Panc1 (cell line): ENCODE data around the gene TENT5C. TPM values are rescaled to one million over a fixed set of nuclear protein-coding genes. Genes with fewer than 3 reads are reported as not detected.

Experiments used
- ATAC-seq: fragments of 200-7000 bp; cut with Tn5 transposase; 2 replicates; pipeline ENCODE4 v1.9.1; 2020; ENCODE audit warnings: mild to moderate bottlenecking, moderate library complexity
- BruUV-seq: library from RNA; stranded (reverse); fragments of 400-500 nt; replicated peaks from 2 replicates; lab custom pipeline; 2021; lab: Mats Ljungman, UMichigan
- CTCF ChIA-PET: fragments of 300-600 bp; sonication (Branson Sonifier 250); formaldehyde crosslinking; loops from one replicate; lab custom pipeline; 2022; ENCODE audit warnings: antibody characterized with exemption; lab: Charles Lee
- POLR2A ChIA-PET: fragments of 300-600 bp; sonication (Branson Sonifier 250); formaldehyde crosslinking; loops from one replicate; lab custom pipeline; 2022; ENCODE audit warnings: antibody characterized with exemption; lab: Charles Lee
- DNase-seq: peaks from one replicate; pipeline ENCODE4 v3.0.0-alpha.2; 2010; ENCODE audit warnings: low read depth, low spot score
- H3K27ac ChIP-seq: 2 replicates; pipeline ENCODE4 v1.5.1; 2011; ENCODE audit warnings: mild to moderate bottlenecking, low read length, inconsistent platforms
- H3K27me3 ChIP-seq: fragments of 200-500 bp; sonication (Bioruptor generic); 2 replicates; pipeline ENCODE4 v1.6.0; 2014; ENCODE audit warnings: low read length, inconsistent platforms; ENCODE audit not compliant: control insufficient read depth, insufficient read depth
- H3K36me3 ChIP-seq: fragments of 200-500 bp; sonication (Bioruptor generic); 2 replicates; pipeline ENCODE4 v1.5.1; 2014; ENCODE audit warnings: inconsistent platforms, mild to moderate bottlenecking, low read length, moderate library complexity; ENCODE audit not compliant: control insufficient read depth, insufficient read depth
- H3K4me1 ChIP-seq: 2 replicates; pipeline ENCODE4 v1.5.1; 2011; ENCODE audit warnings: inconsistent platforms, mild to moderate bottlenecking, low read length, moderate library complexity; ENCODE audit not compliant: control insufficient read depth, insufficient read depth
- H3K4me3 ChIP-seq, 2 experiments: 2 replicates each; pipeline ENCODE4 v1.5.1; 2011 to 2012; ENCODE audit warnings: low read depth in 2 of 2, low read length in 2 of 2, mild to moderate bottlenecking in 2 of 2, inconsistent platforms in 1 of 2, moderate library complexity in 1 of 2
- H3K9me3 ChIP-seq: fragments of 200-500 bp; sonication (Bioruptor generic); 2 replicates; pipeline ENCODE4 v1.5.1; 2014; ENCODE audit warnings: low read depth, mild to moderate bottlenecking, inconsistent platforms, low read length, moderate library complexity; ENCODE audit not compliant: control insufficient read depth, insufficient read depth
- POLR2AphosphoS5 ChIP-seq: IDR thresholded peaks from 2 replicates; pipeline ENCODE4 v1.6.1; 2012; ENCODE audit warnings: mild to moderate bottlenecking, low read depth, low read length, moderate library complexity
- SIN3A ChIP-seq: IDR thresholded peaks from 2 replicates; pipeline ENCODE4 v1.6.1; 2012; ENCODE audit warnings: low read depth, mild to moderate bottlenecking, low read length, moderate library complexity, borderline replicate concordance; ENCODE audit not compliant: insufficient read depth
- TCF7L2 ChIP-seq: IDR thresholded peaks from 2 replicates; pipeline ENCODE4 v1.6.1; 2011; ENCODE audit warnings: mild to moderate bottlenecking, low read depth, low read length, inconsistent platforms
- in situ Hi-C: cut with HindIII; loops from 2 replicates; pipeline ENCODE4 v1.10.0; 2016; ENCODE audit warnings: low sequenced_read_pairs, low pct_unique_long_range_greater_than_20kb
- intact Hi-C: fragments of 100-400 bp; cut with micrococcal nuclease; formaldehyde crosslinking; loops from one replicate; pipeline ENCODE4 v1.10.0; 2022; ENCODE audit not compliant: unreplicated experiment
- total RNA-seq: library from RNA; stranded (reverse); gene quantifications from one replicate; pipeline ENCODE4 v1.2.1, GENCODE V29; 2021; ENCODE audit not compliant: unreplicated experiment
- TF ChIP-seq, protein P1 (sequence below), 2 experiments: IDR thresholded peaks; 2 replicates each; pipeline ENCODE4 v1.6.1; 2011 to 2012; ENCODE audit warnings: low read depth in 2 of 2, control low read depth in 1 of 2, low read length in 1 of 2, mild to moderate bottlenecking in 1 of 2, moderate library complexity in 1 of 2; ENCODE audit not compliant: insufficient read depth in 1 of 2
- TF ChIP-seq, protein P2 (sequence below): fragments of 450-650 bp; IDR thresholded peaks from 2 replicates; pipeline ENCODE4 v1.5.1; 2017; ENCODE audit warnings: mild to moderate bottlenecking

TENT5C gene
- total RNA-seq, 1 experiment from 2014 or later: 8.9 TPM

DNA sequence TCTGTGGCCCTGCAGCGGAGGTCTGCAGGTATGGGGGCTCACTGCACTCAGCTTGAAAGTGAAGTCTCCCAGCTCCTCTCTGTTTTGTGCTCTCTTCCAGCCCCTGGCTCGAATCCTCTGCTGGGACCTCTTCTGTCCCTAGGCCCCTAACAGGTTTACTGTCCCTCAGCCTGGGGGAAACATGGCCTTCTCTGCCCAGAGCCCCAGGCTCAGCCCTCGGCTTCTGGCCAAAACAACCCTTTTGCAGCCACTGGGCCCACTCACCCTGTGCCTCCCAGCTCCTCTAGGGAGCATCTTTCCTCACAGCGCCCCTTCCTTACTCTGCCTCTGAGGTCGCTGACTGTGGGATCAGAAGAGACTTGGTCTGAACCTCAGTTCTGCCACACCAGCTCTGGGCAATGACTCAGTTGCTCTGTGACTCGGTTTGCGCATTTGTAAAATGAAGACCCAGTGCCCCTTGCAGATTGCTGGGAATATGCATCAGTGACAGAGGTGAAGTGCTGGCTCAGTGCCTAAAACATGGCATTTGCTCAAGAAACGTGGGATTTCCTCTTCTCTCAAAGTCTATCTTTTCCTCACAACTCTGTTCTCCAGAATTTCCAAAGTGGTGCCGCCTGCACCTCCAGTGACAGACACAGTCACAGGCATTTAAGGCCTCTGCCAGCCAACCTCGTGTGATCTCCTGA is 26.5 kb upstream of the TENT5C start:
- no peak for DNase-seq
- BruUV-seq: no TSS peak
- TF ChIP-seq, protein P1, sequence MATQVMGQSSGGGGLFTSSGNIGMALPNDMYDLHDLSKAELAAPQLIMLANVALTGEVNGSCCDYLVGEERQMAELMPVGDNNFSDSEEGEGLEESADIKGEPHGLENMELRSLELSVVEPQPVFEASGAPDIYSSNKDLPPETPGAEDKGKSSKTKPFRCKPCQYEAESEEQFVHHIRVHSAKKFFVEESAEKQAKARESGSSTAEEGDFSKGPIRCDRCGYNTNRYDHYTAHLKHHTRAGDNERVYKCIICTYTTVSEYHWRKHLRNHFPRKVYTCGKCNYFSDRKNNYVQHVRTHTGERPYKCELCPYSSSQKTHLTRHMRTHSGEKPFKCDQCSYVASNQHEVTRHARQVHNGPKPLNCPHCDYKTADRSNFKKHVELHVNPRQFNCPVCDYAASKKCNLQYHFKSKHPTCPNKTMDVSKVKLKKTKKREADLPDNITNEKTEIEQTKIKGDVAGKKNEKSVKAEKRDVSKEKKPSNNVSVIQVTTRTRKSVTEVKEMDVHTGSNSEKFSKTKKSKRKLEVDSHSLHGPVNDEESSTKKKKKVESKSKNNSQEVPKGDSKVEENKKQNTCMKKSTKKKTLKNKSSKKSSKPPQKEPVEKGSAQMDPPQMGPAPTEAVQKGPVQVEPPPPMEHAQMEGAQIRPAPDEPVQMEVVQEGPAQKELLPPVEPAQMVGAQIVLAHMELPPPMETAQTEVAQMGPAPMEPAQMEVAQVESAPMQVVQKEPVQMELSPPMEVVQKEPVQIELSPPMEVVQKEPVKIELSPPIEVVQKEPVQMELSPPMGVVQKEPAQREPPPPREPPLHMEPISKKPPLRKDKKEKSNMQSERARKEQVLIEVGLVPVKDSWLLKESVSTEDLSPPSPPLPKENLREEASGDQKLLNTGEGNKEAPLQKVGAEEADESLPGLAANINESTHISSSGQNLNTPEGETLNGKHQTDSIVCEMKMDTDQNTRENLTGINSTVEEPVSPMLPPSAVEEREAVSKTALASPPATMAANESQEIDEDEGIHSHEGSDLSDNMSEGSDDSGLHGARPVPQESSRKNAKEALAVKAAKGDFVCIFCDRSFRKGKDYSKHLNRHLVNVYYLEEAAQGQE (IDR thresholded peaks at IDR 0.05; ENCODE audit: insufficient read depth in 1 of 2, low read depth in 2 of 2, low read length in 1 of 2): no peak
- no peak for TF ChIP-seq SIN3A
- TF ChIP-seq, protein P2, sequence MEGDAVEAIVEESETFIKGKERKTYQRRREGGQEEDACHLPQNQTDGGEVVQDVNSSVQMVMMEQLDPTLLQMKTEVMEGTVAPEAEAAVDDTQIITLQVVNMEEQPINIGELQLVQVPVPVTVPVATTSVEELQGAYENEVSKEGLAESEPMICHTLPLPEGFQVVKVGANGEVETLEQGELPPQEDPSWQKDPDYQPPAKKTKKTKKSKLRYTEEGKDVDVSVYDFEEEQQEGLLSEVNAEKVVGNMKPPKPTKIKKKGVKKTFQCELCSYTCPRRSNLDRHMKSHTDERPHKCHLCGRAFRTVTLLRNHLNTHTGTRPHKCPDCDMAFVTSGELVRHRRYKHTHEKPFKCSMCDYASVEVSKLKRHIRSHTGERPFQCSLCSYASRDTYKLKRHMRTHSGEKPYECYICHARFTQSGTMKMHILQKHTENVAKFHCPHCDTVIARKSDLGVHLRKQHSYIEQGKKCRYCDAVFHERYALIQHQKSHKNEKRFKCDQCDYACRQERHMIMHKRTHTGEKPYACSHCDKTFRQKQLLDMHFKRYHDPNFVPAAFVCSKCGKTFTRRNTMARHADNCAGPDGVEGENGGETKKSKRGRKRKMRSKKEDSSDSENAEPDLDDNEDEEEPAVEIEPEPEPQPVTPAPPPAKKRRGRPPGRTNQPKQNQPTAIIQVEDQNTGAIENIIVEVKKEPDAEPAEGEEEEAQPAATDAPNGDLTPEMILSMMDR: no peak
- no peak for TF ChIP-seq POLR2AphosphoS5
- no peak for TF ChIP-seq TCF7L2
- Histone ChIP-seq H3K27ac (no peak overlapping the region), H3K4me1 (no peaks in the 10 kb centered on the region), H3K4me3 (no peak overlapping the region), H3K9me3 (no peaks in the 10 kb centered on the region), H3K36me3 (no peaks in the 10 kb centered on the region), H3K27me3 (no peaks in the 10 kb centered on the region)
- no peak for ATAC-seq
- in situ Hi-C loops (no loop called here), intact Hi-C loops (no loop called here)
- ChIA-PET POLR2A (no interaction called here), CTCF (no interaction called here)

DNA sequence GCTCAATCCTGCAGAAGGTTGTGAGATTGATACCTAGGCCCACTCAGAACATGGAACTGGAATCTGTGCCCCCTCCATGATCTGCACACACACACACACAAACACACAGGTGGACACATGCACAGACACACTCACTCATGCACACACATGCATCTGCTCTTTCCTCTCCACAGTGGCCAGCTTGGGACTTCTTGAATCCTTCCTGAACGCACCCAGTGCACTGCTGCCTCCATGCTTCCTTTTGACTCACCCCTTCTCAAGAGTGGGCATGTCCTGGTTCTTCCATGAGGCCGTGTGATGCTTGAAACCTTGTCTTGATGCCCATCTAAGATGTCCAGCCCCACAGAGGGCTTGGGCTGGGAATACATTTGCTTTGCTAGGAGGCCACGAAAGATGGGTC is 25.4 kb upstream of the TENT5C start:
- CTCF ChIA-PET: no interaction called here
- intact Hi-C loops: no loop called here
- DNase-seq: no peak
- Histone ChIP-seq H3K4me1 (no peaks in the 10 kb centered on the region), H3K27ac (no peak overlapping the region), H3K36me3 (no peaks in the 10 kb centered on the region), H3K4me3 (no peak overlapping the region), H3K9me3 (no peaks in the 10 kb centered on the region), H3K27me3 (no peaks in the 10 kb centered on the region)
- in situ Hi-C loops: no loop called here
- POLR2A ChIA-PET: no interaction called here
- no peak for ATAC-seq
- no TSS peak for BruUV-seq
- TF ChIP-seq, protein P2: no peak
- TF ChIP-seq POLR2AphosphoS5 (no peak), SIN3A (no peak), TCF7L2 (no peak)
- TF ChIP-seq, protein P1 (IDR thresholded peaks at IDR 0.05; ENCODE audit: insufficient read depth in 1 of 2, low read depth in 2 of 2, low read length in 1 of 2): no peak
